Adipose tissue (tissue), 3 donors: Measurements from ENCODE around the gene FBXW12. TPM values are rescaled to one million over a fixed set of nuclear protein-coding genes. Genes with fewer than 3 reads are reported as not detected.

Source experiments
- H3K27ac ChIP-seq: one replicate; pipeline ENCODE4 v1.5.1; 2013; ENCODE audit warnings: low read depth, low read length
- WGBS, 3 donors: extraction: QIAGEN DNeasy Blood & Tissue Kit; methylation state at CpG; one replicate each; pipeline ENCODE4 v1.1.7; 2013; 5-methylcytosine and 5-hydroxymethylcytosine counted together
- polyA plus RNA-seq, 3 donors: library from polyadenylated mRNA; stranded (reverse); fragments of 200-250 nt; gene quantifications; one replicate each; pipeline ENCODE4 v1.2.3, GENCODE V29; 2013
- donor health status: healthy with polysubstance abuse.
- donor health status: Bipolar disorder and iron deficiency.
- donor health status: healthy.

FBXW12 gene
- polyA plus RNA-seq, 3 donors = 1.5 TPM; not detected in 2

GRCh38 chr3:48428572-48429316 lies 56.7 kb downstream of the FBXW12 start:
- no peak overlapping the region for H3K27ac ChIP-seq
- 2 to 5% (median 4%) methylated on average over 51 to 60 of the region's 60 CpGs for WGBS, 3 donors

DNA sequence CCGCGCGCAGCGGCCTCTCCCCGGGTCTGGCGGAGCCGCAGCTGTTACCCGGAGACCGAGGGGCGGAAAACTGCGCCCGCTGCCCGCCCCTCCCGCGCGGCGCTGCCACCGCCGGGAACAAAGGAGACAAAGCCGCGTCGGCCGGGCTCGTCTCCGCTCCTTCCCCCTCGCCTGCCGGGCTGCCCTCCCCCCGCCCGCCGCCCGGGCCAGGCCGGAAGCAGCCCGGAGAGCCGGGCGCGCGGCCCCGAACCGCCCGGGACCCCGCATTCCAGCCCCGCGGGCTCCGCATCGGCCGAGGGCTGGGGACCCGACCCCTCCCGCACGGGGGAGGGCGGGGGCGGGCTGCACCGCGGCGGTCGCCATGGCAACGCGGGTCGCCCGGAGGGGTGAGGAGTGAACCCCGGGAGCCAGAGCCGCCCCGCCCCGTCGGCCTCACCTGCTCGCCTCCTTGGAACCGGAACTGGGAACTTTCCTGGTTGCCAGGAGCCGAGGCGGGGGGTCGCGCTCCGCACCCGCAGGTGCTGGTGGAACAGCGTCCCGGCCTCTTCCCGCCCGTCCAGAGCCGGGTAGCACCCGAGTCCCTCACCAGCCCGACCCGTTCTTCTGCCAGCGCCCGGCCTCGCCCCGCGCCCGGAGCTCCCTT lies 57.4 kb downstream of the FBXW12 start:
- WGBS, 3 donors = 0% methylated on average over 37 to 86 of the region's 86 CpGs

GRCh38 chr3:48429960-48430707 lies 58.1 kb downstream of the FBXW12 start, which contains the start of gene PLXNB1:
Gene PLXNB1, minus strand, starts transcription at chr3:48430086. Its CDS starts 5,475 bp downstream, at chr3:48424611.
- no peak within 1 kb of the TSS for H3K27ac ChIP-seq
- 9 to 21% (median 16%) methylated on average over 15 of the region's 15 CpGs for WGBS, 3 donors

More for the DNA sequence above, 57.4 kb downstream of the FBXW12 start:
- no peak overlapping the region for H3K27ac ChIP-seq

- WGBS, 3 donors = 38 to 83% (median 73%) methylated on average over 1 of the region's 1 CpG
- H3K27ac ChIP-seq = no peak overlapping the region
Observed at GRCh38 chr3:48430708-48431101, 58.7 kb downstream of the FBXW12 start.

DNA sequence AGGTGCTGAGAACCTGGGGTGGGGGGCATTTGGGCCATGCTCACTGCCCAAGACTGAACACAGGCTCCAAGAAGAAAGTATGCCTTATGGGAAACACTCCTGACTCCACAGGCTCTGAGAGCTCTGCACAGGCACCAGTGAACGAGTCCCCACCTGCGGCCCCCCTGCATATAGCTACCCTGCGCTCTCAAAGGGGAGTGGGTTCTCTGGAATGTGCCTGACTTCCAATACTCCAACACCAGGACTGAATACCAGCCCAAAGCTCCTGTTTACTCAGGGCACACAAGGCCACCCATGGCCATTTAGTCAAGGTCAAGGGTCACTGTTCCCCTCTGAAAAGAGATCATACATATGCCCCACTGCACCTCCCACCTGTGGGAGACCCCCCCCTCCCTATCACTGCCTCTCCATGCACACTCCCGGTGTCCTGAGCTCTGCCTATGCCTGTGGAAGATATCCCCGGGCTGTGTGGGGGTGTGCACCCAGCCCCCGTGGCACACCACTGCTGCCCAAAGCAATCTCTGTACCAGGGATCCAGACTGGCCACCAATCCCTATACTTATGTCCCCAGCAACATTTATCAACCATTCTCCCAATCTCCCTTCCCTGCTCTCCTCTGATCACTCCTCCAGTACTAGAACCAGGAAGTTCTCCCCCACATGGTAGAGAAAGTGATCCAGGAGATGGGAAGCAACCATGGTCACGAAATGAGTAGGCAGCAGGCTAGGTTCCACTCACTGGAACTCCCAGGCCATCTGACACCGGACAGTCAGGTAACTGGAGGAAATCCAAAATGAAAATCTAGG lies 59.4 kb downstream of the FBXW12 start:
- no peak overlapping the region for H3K27ac ChIP-seq
- 73 to 89% (median 86%) methylated on average over 8 of the region's 8 CpGs for whole genome bisulfite sequencing, 3 donors

- WGBS, 3 donors = 83 to 91% (median 88%) methylated on average over 16 of the region's 16 CpGs
- no peak overlapping the region for H3K27ac ChIP-seq
Observed at GRCh38 chr3:48432411-48433371, 60.7 kb downstream of the FBXW12 start.

DNA sequence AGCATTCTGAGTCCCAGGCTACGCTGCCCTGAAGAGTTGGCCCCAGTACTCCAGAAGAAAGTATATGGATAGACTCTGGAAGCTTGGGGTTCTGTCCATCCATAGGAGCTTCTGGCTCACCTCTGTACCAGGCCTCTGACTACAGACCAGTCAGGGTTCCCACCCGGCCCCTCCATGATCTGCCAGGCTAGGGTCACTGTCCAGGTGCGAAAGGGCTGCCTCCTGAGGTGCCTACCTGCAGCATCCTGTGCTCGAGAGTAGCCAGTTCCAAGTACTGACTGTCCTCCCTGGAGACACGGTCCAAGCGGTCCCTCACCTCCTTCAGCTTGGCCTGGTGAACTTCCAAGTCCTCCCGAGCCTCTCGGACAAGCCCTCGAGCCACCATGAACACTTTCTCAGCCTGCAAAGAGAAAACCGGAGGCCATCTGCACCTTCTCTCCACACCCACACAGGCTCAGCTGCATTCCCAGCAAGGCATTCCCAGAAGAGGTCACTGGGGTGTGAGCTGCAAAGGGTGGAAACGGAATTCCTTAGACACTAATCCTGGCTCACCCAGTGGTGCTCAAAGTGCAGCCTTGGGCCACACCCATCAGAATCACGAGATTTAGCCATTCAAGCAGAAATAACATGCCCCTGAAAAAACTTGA lies 61.6 kb downstream of the FBXW12 start:
- WGBS, 3 donors = 61 to 77% (median 70%) methylated on average over 12 of the region's 12 CpGs
- H3K27ac ChIP-seq = no peak overlapping the region

DNA sequence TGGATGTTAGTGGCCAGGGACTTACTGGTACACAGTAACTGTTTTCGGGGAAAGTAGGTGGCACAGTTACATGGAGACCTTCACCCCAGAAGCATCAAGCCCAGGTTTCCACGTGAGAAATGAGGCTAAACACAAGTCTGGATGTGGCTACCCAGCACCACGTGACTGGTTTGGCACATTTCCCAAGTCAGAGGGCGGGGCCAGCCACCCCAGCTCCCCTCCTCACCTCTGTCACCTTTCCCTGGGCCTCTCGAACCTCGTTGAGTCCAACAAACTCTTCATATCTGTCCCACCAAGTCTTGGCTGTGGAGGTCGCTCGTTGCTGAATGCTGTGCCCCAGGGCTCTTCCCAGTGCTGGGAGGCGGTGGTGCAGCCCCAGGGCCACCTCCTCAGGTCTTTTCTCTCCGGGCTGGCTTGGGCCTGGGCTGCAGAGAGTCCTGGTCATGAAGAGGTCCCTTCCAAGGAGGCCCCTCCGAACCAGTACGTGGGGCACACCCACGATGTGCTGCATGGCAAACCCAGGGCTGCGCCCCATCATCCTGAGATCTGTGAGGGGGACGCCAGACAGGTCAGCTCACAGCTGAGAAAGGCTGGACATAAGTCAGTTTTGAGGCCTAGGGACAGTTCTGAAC lies 62.7 kb downstream of the FBXW12 start:
- no peak overlapping the region for H3K27ac ChIP-seq
- WGBS, 3 donors = 63 to 72% (median 72%) methylated on average over 15 of the region's 15 CpGs

DNA sequence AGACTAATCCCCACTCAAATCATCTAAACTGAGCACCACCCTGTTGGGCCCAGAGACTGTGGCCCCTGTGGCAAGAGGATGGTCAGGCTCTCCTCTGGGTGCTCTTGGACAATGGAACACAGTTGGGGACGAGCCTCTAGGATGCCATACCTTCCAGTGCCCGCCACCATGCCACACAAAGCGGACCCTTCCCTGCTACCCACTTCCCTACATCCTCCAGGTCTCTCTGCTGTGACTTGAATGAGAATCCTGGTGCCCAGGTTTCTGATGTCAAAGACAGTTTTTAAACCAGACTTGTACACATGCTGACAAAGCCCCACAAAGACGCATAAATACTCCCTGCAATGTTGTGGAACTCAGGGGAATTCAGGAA lies 63.2 kb downstream of the FBXW12 start:
- 87% methylated on average over 4 of the region's 4 CpGs for WGBS, 3 donors

DNA sequence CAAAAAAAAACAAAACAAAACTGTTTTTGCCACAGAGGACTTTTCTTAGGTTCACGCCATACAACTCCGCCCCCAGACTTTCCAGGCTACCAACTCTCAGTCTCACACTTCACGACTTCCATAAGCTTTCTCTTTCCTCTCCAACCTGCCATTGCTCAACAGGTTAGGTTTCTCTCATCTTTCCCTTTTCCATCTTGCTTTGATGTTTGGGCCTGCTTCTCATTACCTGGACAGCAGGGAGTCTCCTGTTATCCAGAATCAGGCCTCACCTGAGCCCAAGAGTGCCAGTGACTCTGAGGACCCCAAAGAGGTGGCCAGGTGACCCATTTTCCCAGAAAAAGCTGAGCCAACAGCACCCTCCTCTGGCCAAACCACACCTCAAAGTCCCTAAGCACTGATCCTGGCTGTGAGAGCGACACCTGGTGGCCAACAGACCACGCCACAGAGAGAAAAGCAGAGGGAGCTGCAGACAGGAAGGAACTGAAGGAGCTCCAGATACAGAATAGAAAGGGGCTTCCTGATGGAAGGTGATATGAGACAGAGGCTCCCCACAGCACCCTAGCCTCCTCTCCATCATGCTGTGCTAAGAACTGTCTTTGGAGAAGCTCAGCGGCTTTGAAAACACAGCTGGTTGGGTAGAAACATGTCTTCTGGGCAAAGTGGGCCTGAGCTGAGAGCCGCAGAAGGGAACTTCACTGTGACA lies 63.9 kb downstream of the FBXW12 start:
- WGBS, 3 donors = 42 to 44% (median 43%) methylated on average over 7 of the region's 7 CpGs
- no peak overlapping the region for H3K27ac ChIP-seq

More for the DNA sequence above, 63.2 kb downstream of the FBXW12 start:
- H3K27ac ChIP-seq = no peak overlapping the region

DNA sequence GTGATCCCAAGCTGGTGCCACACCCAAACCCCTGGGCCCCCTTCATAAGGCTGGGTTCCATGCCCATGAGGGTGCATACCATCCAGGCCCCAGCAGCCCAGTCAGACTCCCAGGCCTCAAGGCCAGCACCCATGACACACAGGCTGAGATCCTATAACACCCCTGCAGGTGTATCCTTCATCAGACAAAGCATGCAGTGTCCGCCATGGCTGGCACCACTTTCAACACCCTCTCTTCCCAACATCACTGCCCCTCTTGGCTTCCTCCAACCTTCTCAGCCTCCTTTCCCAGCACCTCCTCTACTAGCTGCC lies 64.4 kb downstream of the FBXW12 start:
- 0 to 60% (median 57%) methylated on average over 1 of the region's 1 CpG for WGBS, 3 donors
- no peak overlapping the region for H3K27ac ChIP-seq

DNA sequence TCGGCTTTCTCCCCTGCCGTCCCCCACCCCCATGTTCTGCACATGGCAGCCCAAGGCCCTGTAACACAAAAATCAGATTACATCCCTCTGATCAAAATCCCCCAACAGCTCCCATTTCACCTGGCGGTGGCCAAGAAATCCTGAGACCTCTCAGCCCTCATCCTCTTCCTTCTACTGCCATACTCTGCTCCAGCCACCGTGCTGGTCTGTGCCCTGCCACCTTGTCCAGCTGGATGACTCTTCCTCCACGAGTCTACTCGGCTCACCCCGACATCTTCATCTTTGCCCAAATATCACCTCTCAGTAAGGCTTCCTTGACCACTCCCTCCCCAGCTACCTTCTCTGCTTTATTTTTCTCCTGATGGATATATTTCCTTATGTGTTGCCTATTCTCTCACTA lies 64.8 kb downstream of the FBXW12 start:
- H3K27ac ChIP-seq = no peak overlapping the region
- 75 to 82% (median 80%) methylated on average over 7 of the region's 7 CpGs for WGBS, 3 donors

- WGBS, 3 donors = 80 to 83% (median 80%) methylated on average over 4 of the region's 4 CpGs
- H3K27ac ChIP-seq = no peak overlapping the region
Observed at GRCh38 chr3:48437812-48438211, 65.8 kb downstream of the FBXW12 start.

DNA sequence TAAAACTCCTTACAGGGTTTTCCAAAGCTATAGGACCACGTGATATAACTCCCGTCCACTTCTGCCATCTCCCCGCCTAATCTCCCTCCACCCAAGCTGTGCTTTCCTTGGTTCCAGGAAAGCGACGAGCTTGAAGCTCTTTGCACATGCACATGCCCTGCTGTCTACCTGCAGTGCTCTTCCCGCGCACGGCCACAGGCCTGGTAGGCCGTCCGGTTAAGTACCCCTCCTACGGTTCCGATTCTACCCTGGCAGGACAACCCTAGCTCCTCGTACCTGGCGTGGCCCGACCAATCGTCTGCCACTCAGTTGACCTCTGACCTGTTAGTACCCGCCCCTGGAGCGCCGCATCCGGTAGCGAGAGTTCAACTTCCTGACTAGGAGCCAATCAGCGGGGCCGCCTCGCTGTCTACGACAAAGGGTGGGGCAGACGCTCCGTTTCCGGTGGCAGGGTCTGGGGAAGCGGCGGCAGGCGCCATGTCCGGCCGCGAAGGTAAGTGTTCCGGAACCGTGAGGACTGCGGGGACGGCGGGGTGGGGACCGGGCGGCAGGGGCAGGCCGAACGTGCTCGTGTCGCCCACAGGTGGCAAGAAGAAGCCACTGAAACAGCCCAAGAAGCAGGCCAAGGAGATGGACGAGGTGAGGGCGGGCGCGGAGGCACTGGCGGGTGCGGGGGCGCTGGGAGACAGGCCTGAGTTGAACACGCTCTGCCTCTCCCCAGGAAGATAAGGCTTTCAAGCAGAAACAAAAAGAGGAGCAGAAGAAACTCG lies 68.0 kb downstream of the FBXW12 start, which contains the start of the genes CCDC51 and TMA7:
Gene CCDC51 (minus strand): TSS at position 300 of the 770 bp plus-strand sequence. CDS start 4,991 bp downstream, outside the sequence.
Gene TMA7 (plus strand): TSS at position 438 of the 770 bp plus-strand sequence. CDS start 40 bp downstream, at position 478.
- H3K27ac ChIP-seq = peak within 1 kb of the TSS; percentile 51
- WGBS, 3 donors = 0 to 1% (median 0%) methylated on average over 54 of the region's 54 CpGs

GRCh38 chr3:48440590-48440958 lies 68.6 kb downstream of the FBXW12 start:
- WGBS, 3 donors = 1 to 2% (median 1%) methylated on average over 21 of the region's 21 CpGs
- peak overlapping the region; percentile 51 for H3K27ac ChIP-seq
